ENCODE data around the gene PPP1R14C.
"Not testable (repeated sequence)": the region's sequence is repeated elsewhere in the genome, so short reads cannot be mapped to it uniquely, and the experiment has no call there.

PPP1R14C gene

DNA sequence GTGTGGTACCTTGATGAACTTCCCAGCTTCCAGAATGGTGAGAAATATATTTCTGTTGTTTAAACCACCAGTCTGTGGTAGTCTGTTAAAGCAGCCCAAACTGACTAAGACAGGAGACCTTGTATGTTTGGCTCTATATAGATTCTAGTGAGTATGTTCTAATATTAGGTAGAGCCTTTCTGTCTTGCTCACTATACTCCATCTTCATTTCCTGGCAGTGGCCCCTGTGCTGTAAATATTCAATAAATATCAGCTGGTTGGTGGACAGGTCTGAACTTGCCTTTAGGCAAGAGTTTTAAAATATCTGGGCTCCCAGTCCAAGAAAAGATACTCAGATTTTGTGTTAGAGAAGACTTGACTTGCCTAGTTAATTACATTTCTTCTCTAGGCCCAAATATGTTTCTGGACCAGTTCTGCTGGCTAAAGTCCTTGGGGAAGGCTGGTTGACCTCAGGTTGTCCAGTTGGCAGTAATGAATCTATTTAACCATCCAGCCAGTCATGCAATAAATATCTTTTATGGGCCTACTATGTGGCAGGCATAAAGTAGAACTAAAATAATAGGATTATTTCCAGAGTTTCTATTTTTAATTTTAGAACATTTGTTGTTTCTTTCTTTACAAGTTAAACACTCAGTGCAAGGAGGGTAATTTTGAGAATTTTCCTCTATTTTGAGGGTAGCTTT, 22.3 kb downstream of the PPP1R14C start:
- DNase-seq (ENCODE audit: low read depth in 1 of 2, low spot score in 1 of 2), result no peak

DNA sequence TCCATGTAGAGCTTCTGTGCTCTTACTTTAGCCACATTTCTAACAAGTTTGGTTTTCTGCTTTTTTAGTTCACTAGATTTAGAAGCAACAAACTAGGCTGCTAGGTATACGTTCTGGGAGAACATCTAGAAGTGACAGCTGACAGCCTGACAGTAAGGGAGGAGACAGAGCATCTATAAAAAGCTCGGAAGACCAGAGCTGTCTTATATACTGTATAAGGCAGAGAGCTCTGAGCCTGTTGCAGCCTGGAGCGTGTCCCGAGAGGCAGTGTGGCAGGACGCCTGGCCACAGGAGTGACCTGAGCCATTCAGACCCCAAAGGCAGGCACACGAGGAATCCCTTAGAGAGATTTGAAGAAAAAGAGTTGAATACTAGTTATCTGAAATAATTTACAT, 24.6 kb downstream of the PPP1R14C start:
- DNase-seq (ENCODE audit: low read depth in 1 of 2, low spot score in 1 of 2), result no peak

DNA sequence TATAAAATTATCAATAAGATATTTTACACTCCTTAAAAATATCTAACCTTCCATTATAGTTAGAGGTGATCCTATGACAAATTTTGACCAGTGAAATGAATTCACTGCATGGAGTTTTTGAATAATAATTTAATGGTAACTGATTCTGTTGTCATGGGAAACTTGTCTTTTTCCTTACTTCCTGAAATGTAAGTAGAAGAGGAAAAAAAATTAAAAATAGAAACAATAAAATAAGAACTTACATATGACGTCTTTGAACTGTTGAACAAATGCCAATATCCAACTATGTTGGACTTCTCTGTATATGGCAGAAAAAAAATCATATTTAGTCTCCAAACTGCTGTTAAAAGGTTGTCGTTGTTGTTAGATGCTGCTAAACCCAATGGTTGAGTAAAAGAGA, 26.3 kb downstream of the PPP1R14C start:
- DNase-seq (ENCODE audit: low read depth in 1 of 2, low spot score in 1 of 2), result no peak

DNA sequence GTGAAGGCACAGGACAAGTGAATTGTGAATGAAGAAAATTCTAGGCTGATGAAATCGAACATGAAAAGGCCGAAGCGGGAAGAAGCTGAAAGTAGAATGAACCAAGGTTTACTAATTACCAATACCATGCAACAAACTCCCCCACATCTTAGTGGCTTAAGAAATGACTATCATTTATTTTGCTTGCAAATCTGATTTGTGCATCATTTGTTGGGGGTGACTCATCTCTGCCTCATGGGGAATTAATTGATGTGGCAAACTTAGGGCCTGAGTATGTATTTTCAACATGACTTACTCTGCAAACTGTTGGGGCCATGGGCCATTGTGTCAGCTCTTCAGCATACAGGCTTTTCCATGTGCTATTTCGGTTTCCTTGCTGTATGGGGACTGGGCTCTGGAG, 26.8 kb downstream of the PPP1R14C start:
- peak in 1 of 2 donors; percentile 21 for DNase-seq (ENCODE audit: low read depth in 1 of 2, low spot score in 1 of 2)

DNA sequence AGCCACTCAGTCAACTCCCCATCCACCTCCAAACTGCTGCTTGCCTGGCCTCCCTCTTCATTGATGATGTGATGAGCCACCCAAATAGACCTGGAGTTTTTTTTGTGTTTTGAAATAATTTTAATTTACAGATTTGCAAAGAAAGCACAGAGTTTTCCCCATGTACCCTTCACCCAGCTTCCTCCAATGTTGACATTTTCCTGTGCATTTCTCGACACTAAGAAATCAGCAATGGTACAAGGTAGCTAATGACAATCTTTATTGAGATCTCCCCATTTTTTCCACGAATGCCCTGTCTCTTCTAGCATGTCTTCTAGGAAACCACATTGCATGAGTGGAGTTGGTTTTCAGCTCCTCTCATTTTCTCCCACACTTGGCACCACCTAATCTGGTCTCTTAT, 30.1 kb downstream of the PPP1R14C start:
- no peak for DNase-seq (ENCODE audit: low read depth in 1 of 2, low spot score in 1 of 2)

DNA sequence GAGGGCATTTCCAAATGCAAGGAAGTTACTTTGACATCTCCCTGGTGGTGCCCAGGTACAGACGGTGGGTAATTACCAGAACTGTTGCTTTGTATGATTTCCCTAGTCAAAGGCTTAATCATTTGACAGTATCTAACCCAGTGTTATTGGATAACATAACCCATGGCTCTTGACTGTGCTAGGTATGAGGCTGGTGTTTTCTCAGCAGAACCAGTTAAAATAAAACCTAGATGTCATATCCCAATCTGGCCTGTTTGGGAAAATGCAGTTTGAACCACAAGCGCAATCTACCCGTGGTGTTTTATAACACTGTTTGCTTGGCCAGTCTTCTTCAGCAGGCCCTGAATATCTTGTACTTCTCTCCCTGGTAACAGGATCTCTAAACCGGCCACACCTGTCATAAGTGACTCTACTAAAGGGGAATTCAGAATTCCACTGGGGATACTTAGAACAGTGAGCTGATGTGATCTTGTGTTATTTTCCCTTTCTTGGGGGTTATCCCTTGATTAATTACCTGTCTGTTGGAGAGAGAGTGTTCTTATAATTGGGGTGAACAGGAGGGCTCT, 32.8 kb downstream of the PPP1R14C start:
- no peak for DNase-seq (ENCODE audit: low read depth in 1 of 2, low spot score in 1 of 2)

DNA sequence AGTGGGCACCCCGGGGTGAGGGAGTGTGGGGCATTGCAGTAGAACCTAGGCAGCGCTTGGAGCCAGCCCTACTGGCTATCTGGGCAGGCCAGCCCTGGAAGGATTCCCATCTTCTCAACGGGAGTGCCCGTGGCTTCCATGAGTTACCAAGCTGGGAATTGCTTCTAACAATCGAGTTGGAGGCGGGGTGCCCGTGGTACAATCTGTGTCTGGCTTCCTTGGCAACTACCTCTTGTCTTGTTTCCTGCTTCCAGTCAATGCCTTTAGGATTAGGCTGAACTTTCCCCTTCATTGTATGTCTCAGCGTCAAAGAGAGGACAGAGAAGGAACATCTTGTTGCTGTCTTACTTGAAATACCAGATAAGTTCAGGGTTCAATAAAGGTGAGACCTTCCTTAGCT, 33.3 kb downstream of the PPP1R14C start:
- no peak for DNase-seq (ENCODE audit: low read depth in 1 of 2, low spot score in 1 of 2)

DNA sequence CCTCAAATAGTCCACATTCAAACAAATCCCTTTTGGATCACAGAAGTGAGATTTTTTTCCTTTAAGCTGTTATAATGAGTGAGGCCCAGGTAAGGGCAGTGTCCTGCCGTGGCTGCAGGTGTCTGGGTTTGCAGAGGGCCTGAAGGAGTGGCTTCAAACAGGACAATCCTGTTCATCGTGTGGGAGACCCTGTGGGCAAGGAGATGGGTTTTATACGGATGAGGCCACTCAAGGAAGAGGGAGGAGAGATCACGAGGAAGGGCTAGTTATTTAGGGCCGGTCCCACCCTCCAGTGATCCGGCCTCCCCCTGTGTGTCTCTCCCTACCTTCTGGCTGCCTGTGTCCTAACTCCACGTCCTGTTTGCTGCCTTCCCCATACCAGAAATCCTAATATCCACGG, 33.8 kb downstream of the PPP1R14C start:
- no peak for DNase-seq (ENCODE audit: low read depth in 1 of 2, low spot score in 1 of 2)

DNA sequence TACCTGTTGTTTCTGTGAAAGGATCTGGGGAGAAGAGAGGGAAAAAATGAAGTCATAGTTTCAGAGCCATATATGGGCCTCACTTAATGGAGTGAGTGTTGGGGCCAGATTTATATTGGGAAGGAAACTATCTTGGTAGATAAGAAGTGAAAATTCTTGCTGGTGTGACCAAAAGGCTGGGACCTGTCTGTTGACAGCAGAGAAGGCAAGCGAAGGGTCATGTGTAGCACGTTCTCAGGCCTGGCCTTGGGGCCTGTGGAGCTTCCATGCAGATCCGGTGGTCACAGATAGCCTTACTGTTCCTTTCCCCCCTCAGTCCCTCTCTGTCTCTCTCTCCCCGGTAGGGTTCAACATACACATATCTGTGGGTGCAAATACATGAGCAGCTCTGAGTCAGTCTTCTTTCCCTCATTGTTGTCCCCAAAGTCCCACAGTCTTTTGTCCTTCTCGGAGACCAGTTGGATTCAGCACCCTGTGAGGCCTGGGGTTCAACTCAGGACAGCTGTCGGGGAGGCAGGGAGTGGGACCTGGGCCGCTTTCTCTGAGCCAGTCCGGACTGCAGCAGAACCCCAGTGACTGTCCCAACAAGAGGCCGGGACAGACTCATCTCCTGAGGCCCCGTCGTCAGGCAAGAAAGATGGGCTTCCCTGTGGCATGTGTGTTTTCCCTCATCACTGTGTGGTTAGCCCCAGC, 34.6 kb downstream of the PPP1R14C start:
- no peak for DNase-seq (ENCODE audit: low read depth in 1 of 2, low spot score in 1 of 2)

DNA sequence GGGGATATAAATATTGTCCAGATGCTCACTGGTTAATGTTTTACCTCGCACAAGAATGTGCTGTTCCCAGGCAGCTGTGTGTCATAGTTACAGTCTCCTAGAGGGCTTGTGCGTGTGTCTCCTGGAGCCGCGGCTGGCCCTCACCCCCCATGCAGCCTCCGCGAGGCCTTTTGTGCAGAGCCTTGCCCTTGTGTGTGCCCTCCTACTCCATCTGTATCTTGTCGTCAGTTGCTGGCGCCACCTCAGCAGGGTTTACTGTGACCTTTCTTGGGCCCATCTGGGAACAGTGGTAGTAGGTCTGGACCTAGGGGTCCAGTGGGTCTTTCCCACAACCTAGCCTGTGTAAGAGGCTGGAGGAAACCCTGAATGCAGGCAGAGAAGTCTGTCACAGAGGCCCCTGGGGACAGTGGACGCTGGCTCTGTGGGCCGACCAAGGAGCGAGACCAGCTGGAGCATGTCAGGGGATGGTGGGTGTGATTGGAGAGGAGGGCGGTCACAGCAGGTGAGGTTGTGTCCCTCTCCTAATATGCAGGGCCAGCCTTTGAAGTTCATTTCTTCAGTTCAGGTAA, 35.2 kb downstream of the PPP1R14C start:
- DNase-seq (ENCODE audit: low read depth in 1 of 2, low spot score in 1 of 2), result no peak

DNA sequence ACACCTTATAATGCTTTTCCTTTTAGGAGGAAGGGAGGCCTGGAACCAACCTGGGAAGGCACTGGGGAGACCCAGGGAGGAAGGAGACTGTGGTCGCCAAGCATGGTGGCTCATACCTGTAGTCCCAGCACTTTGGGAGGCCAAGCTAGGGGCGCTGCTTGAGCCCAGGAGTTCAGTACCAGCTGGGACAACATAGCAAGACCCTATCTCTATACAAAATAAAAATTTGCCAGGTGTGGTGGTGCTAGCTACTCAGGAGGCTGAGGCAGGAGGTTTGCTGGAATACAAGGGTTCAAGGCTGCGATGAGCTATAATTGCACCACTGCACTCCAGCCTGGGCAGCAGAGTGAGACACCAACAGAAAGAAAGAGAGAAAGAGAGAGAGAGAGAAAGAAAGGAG, 36.2 kb downstream of the PPP1R14C start:
- no peak for DNase-seq (ENCODE audit: low read depth in 1 of 2, low spot score in 1 of 2)

DNA sequence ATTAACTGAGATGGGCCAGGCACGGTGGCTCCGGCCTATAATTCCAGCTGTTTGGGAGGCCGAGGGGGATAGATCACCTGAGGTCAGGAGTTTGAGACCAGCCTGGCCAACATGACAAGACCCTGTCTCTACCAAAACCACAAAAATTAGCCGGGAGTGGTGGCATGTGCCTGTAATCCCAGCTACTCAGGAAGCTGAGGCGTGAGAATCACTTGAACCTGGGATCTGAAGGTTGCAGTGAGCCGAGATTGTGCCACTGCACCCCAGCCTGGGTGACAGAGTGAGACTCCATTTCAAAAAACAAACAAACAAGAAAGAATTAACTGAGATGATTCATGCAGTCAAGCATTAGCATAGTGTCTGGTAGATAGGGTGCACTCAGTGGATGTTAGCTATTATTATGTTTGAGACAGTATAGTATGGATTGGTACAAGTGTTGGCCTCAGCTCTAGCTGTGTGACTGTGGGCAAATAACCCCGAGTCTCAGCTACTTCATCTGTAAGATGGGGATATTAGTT, 37.1 kb downstream of the PPP1R14C start:
- DNase-seq (ENCODE audit: low read depth in 1 of 2, low spot score in 1 of 2), result not testable (repeated sequence)

DNA sequence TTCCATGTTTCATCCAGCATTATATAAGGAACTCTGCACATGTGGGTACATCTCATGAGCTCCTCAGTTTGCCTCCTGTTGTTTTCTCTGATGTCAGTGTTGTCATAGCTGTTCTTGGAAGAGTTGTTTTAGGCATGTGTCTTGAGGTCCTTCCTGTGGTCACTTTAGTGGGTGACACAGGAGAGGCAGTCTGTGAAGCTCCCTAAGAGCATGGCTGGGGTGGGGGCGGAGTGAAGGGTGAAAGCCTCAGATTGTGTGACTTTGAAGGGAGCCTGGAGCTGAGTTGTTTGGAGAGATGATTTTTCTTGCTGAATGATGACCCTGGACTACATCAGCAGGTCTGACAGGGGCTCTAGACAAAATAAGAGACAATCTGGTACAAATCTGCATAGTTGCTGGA, 37.7 kb downstream of the PPP1R14C start:
- no peak for DNase-seq (ENCODE audit: low read depth in 1 of 2, low spot score in 1 of 2)

DNA sequence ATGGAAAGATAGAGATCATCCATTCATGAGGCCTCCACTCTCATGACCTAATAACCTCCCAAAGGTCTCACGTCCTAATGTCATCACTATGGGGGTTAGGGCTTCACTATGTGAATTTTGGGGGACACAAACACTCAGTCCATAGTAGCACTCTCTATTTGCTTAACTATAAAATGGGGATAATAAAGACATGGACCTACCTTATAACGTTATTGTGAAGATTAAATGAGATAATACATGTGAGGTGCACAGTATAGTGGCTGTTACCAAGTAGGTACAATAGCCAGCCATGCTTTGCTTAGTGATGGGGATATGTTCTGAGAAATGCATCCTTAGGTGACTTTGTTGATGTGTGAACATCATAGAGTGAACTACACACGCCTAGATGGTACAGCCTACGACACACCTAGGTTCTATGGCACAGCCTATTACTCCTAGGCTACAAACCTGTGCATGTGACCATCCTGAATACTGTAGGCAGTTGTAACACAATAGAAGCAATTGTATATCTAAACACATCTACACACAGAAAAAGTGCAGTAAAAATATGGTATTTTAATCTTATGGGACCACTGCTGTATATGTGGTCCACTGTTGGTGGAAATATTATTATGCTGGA, 39.7 kb downstream of the PPP1R14C start:
- no peak for DNase-seq (ENCODE audit: low read depth in 1 of 2, low spot score in 1 of 2)

DNA sequence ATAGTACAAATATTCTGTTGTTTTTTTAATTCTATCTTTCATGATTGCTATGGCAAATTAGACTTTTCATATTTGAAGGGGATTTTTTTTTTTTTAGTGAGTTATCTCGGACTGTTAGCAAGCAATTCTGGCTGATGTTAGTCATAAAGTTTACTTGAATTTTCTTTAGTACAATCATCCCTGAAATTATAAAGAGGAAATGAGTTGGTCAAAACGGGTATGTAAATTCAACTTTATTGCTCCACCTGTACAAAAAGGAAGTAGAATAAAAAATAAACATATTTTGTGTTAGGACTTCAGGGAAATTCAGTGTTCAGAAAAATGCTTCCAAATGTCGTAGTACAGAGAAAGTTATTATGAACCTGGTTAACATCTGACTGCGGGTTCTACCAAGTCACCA, 40.3 kb downstream of the PPP1R14C start:
- no peak for DNase-seq (ENCODE audit: low read depth in 1 of 2, low spot score in 1 of 2)

DNA sequence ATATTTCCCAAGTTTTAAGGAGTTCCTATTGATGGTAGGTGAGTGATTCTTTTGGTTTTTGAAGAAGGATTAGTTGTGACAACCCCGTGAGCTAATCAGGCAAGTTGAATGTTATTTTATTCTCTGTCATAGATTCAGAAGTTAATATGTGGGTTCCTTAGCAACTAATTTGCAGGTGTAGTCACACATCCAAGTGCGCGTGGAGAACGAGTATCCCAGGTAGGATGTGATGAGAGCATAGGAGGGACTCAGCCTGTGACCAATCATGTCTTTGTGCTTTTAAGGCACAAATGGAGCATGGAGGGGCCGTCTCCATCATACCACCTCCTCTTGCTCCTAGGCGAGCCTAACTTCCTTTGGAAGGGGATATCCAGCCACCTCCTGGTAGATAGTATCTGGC, 41.1 kb downstream of the PPP1R14C start:
- no peak for DNase-seq (ENCODE audit: low read depth in 1 of 2, low spot score in 1 of 2)

DNA sequence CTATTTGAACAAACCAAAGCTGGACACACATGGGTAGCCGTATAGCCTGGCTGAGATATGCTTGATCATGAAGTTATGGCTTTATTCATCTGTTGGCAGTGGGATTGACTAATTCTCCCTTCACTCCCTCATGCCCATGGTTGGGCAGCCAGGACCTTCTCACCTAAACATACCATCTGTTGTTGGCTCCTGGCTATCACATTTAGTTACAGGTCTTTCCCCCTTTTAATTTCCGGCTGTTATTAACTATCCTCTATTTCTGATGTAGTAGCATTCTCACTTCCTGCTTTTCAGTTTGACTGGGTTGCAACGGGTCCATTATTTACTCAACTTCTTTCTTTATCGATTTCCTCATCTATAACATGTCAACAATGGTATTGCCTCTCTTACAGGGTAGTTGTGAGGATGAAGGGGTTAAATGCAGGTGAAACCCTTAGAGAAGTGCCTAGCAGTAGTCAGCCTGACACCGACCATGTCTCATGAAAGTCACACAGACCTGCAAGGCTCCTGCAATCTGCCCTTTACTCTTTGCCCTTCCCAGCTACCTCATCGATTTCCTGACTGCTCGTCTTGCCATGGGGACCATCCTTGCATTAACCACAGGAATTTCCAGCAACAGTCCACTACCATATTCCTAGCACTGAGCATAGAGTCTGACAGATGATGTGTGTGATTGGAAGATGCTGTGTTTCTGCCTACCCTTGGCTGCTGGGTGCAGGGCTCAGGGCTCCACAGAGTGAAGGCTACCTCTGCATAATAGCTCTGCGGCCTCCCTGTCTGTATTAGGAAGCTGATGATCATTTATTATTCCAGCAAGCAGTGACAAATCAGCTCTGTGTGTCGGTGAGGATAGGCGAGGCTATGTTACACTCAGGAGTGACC, 42.2 kb downstream of the PPP1R14C start:
- no peak for DNase-seq (ENCODE audit: low read depth in 1 of 2, low spot score in 1 of 2)

DNA sequence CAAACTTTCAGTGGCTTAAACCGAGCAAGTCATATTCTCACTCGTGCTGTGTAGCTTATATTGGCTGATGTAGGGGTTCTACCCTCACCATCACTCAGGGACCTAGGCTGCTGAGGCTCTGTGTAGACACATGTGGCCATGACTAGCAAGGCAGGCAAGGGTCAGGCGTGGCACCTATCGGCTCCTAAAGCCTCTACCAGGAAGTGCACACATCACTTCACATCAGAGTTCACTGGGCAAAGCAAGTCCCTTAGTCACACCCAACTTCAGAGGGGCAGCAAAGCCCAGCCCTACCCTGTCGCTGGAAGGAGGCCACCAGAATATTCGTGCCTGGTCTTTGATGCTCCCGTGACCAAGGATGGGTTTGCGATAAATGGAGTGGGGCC, 42.9 kb downstream of the PPP1R14C start:
- DNase-seq (ENCODE audit: low read depth in 1 of 2, low spot score in 1 of 2), result no peak

DNA sequence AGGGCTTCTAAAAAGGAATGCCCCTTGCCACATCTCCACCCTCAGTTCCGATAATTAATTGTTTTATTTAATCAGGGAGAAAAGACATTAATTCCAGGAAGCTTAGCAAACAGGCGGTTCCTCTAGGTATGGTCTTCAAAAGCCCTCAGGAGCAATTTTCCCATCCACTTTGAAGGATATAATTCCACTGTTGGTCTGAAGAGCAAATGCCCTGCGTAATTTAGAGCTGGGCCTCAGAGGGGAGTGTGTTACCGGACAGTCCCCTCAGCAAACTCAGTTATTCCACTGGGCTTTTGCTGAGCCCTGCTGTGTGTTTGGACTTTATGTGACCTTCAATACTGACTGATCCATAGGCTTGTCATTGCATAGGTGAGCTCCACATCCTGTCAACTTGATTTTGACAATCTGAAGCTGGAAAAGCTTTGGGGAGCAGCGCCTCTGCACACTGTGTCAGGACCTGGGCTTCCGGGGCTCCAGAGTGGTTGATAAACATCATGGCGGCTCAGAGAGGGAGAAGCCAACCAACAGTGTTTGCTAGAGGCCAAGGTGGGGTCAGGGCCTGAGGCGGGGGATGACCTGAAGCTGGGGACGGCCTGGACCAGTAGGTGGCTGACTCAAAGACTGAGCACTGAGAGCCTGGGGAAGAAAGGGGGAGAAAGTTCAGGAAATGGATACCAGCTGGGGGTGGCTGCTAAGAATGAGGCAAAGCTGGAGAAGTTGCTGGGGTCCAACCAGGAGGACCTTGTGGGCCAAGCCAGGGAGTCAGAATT, 43.5 kb downstream of the PPP1R14C start:
- DNase-seq (ENCODE audit: low read depth in 1 of 2, low spot score in 1 of 2), result no peak

DNA sequence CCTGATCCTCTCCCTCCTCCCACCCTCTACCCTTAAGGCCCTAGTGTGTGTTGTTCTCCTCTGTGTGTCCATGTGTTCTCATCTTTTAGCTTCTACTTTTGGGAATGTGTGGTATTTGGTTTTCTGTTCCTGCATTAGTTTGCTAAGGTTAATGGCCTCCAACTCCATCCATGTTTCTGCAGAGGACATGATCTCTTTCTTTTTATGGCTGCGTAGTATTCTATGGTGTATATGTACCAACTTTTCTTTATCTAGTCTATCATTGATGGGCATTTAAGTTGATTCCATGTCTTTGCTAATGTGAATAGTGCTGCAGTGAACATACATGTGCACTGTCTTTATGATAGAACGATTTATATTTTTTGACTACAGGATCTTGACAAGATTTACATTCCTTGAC, 44.6 kb downstream of the PPP1R14C start:
- not testable (repeated sequence) for DNase-seq (ENCODE audit: low read depth in 1 of 2, low spot score in 1 of 2)

All from activated CD4-positive, alpha-beta T cell treated with anti-CD3 and anti-CD28 coated beads, Interleukin-2, amount 50 U/mL, for 24 hours (primary cell).